ENCODE results near the gene SAMD1.
"Not testable (repeated sequence)": the region's sequence is repeated elsewhere in the genome, so short reads cannot be mapped to it uniquely, and the experiment has no call there.

Gene SAMD1

GRCh38 chr19:14053032-14053431 is 37.5 kb downstream of the SAMD1 start:
- CTCF ChIA-PET, result interaction anchor here (0.5 to 0.6 kb wide), 3 partner anchors 18 to 258 kb away, joined by 3 to 6 read pairs (median 5); no protein-coding TSS in a partner anchor
- POLR2A ChIA-PET (ENCODE audit: low non-redundant PET), result no interaction called here
- TF ChIP-seq CTCF (conservative IDR thresholded peaks at IDR 0.05; ENCODE audit: low read depth), result no peak
- no peak overlapping the region for H3K27ac ChIP-seq
- DNase-seq (ENCODE audit: low spot score), result no peak

- ChIA-PET CTCF (interaction anchor here (0.5 to 0.6 kb wide), 3 partner anchors 19 to 258 kb away, joined by 3 to 6 read pairs (median 5); no protein-coding TSS in a partner anchor), POLR2A (ENCODE audit: low non-redundant PET) (no interaction called here)
- no peak for TF ChIP-seq CTCF (conservative IDR thresholded peaks at IDR 0.05; ENCODE audit: low read depth)
- DNase-seq (ENCODE audit: low spot score), result no peak
- no peak overlapping the region for H3K27ac ChIP-seq
Observed at GRCh38 chr19:14052470-14052869, 38.1 kb downstream of the SAMD1 start.

DNA sequence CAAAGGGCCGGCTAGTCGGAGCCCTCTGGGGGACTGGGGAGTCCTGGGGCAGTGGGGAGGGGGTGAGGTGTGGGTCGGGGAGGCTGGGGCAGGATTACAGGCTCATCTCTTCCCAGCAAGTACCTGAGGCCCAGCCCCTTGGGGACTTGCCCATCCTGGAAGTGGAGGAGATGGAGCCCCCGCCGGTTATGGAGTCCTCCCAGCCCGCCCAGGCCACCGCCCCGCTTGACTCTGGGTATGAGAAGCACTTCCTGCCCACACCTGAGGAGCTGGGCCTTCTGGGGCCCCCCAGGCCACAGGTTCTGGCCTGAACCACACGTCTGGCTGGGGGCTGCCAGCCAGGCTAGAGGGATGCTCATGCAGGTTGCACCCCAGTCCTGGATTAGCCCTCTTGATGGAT is 38.6 kb downstream of the SAMD1 start:
- no peak for DNase-seq (ENCODE audit: low spot score)
- no peak for TF ChIP-seq CTCF (conservative IDR thresholded peaks at IDR 0.05; ENCODE audit: low read depth)
- CTCF ChIA-PET, result interaction anchor here (0.6 to 1.7 kb wide), 2 partner anchors 21 to 202 kb away, joined by 3 to 6 read pairs; partner anchors contain the start of gene MISP3
- H3K27ac ChIP-seq, result no peak overlapping the region
- POLR2A ChIA-PET (ENCODE audit: low non-redundant PET), result no interaction called here

DNA sequence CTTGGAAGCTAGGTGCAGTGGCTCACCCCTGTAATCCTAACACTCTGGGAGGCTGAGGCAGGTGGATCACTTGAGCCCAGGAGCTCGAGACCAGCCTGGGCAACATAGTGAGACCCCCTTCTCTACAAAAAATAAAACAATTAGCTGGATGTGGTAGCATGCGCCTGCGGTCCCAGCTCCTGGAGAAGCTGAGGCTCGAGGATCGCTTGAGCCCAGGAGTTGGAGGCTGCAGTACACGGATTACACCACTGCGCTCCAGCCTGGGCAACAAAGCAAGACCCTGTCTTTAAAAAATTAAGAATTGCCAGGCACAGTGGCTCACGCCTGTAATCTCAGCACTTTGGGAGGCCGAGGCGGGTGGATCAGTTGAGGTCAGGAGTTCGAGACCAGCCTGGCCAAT is 39.6 kb downstream of the SAMD1 start:
- DNase-seq (ENCODE audit: low spot score); POLR2A ChIA-PET (ENCODE audit: low non-redundant PET); H3K27ac ChIP-seq: not testable (repeated sequence)
- CTCF ChIA-PET, result interaction anchor here (1.2 to 1.7 kb wide), 2 partner anchors 8 to 22 kb away, joined by 6 to 11 read pairs; partner anchors contain the start of gene MISP3

DNA sequence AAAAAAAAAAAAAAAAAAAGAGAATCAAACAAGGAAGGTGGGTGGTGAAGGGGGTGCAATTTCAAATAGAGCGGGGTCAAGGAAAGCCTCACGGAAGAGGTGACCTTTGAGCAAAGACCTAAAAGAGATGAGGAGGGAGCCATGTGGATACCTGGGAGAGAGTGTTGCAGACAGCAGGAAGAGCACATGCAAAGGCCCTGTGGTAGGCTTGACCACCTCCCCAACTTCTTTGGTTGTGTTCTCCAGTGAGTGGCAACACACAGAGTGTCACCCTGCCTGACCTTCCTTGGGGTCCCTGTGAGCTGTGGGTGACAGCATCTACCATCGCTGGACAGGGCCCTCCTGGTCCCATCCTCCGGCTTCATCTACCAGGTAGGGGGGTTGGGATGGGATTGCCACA is 40.0 kb downstream of the SAMD1 start:
- no peak for TF ChIP-seq CTCF (conservative IDR thresholded peaks at IDR 0.05; ENCODE audit: low read depth)
- CTCF ChIA-PET, result interaction anchor here (1.2 to 1.7 kb wide), 2 partner anchors 9 to 22 kb away, joined by 6 to 11 read pairs; partner anchors contain the start of gene MISP3

GRCh38 chr19:14048443-14049153 is 42.0 kb downstream of the SAMD1 start:
- DNase-seq (ENCODE audit: low spot score), result peak; percentile 45
- TF ChIP-seq CTCF (conservative IDR thresholded peaks at IDR 0.05; ENCODE audit: low read depth), result peak; percentile 89
- ChIA-PET POLR2A (ENCODE audit: low non-redundant PET) (no interaction called here), CTCF (interaction anchor here (0.5 to 1.0 kb wide), 8 partner anchors 10 to 169 kb away, joined by 3 to 4 read pairs (median 3); partner anchors contain the start of genes IL27RA and MISP3)
- no peak overlapping the region for H3K27ac ChIP-seq

More for the DNA sequence above, 40.0 kb downstream of the SAMD1 start:
- no peak for DNase-seq (ENCODE audit: low spot score)
- no peak overlapping the region for H3K27ac ChIP-seq
- POLR2A ChIA-PET (ENCODE audit: low non-redundant PET), result no interaction called here

DNA sequence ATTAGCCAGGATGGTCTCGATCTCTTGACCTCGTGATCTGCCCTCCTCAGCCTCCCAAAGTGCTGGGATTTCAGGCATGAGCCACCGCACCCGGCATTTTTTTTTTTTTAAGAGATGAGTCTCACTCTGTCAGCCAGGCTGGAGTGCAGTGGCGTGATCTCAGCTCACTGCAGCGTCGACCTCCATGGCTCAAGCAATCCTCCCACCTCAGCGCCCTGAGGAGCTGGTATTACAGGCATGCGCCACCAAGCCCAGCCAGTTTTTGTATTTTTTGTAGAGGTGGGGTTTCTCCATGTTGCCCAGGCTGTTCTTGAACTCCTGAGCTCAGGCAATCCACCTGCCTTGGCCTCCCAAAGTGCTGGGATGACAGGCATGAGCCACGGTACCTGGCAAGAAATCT is 42.7 kb downstream of the SAMD1 start:
- DNase-seq (ENCODE audit: low spot score); H3K27ac ChIP-seq; POLR2A ChIA-PET (ENCODE audit: low non-redundant PET): not testable (repeated sequence)
- CTCF ChIA-PET, result interaction anchor here (0.6 to 1.0 kb wide), 5 partner anchors 9 to 160 kb away, joined by 3 to 4 read pairs (median 3); partner anchors contain the start of gene MISP3

Data from RWPE1 (cell line).